Measurements from ENCODE around the gene GBP6. TPM values are rescaled to one million over a fixed set of nuclear protein-coding genes. Genes with fewer than 3 reads are reported as not detected.

The GBP6 gene
- polyA plus RNA-seq, 2 of the 4 experiments (the other 2 are of a cell fraction) = not detected

GRCh38 chr1:89350298-89350697 lies 13.6 kb upstream of the GBP6 start (continued):
- TF ChIP-seq ELK1 (IDR thresholded peaks at IDR 0.05; ENCODE audit: low read depth, low read length) (no peak), HOXB13 (CRISPR knock-in tag; IDR thresholded peaks at IDR 0.05; ENCODE audit: low read depth) (no peak)

- no peak overlapping the region for H3K27ac ChIP-seq
- DNase-seq (ENCODE audit: low read depth in 1 of 2, low spot score in 1 of 2) = no peak
- ATAC-seq = no peak
- no peaks in the 10 kb centered on the region for H3K9me3 ChIP-seq
- H3K4me3 ChIP-seq = no peak overlapping the region
- no peak for TF ChIP-seq ZNF302 (CRISPR knock-in tag; IDR thresholded peaks at IDR 0.05)
- no peak overlapping the region for H3K4me2 ChIP-seq
- ChIA-PET POLR2A (no interaction called here), CTCF (interaction anchor here (1.4 kb wide), 1 partner anchor 368 kb away, joined by 3 read pairs; no protein-coding TSS in a partner anchor)
- 0% methylated on average over 1 of the region's 1 CpG for WGBS (ENCODE audit: missing lambda C conversion rate)
- FAIRE-seq = no peak
- H3K4me1 ChIP-seq = no peaks in the 10 kb centered on the region
These were observed 12.1 kb upstream of the GBP6 start for GRCh38 chr1:89351597-89352311.

- H3K4me3 ChIP-seq = no peak overlapping the region
- H3K9me3 ChIP-seq = no peaks in the 10 kb centered on the region
- ChIA-PET CTCF (interaction anchor here (1.4 kb wide), 1 partner anchor 369 kb away, joined by 3 read pairs; no protein-coding TSS in a partner anchor), POLR2A (no interaction called here)
- TF ChIP-seq CHD2 (IDR thresholded peaks at IDR 0.05; ENCODE audit: low read length, partially characterized antibody) = no peak
- ATAC-seq = no peak
- FAIRE-seq = no peak
- no peak overlapping the region for H3K27ac ChIP-seq
- no peaks in the 10 kb centered on the region for H3K4me1 ChIP-seq
- WGBS (ENCODE audit: missing lambda C conversion rate) = 0% methylated on average over 2 of the region's 2 CpGs
- DNase-seq (ENCODE audit: low read depth in 1 of 2, low spot score in 1 of 2) = no peak
- no peak overlapping the region for H3K4me2 ChIP-seq
These were observed 11.4 kb upstream of the GBP6 start for GRCh38 chr1:89352421-89352820.

GRCh38 chr1:89354205-89354604 lies 9.7 kb upstream of the GBP6 start:
- H3K4me2 ChIP-seq = no peak overlapping the region
- no peak overlapping the region for H3K27ac ChIP-seq
- no peak for DNase-seq (ENCODE audit: low read depth in 1 of 2, low spot score in 1 of 2)
- no peak overlapping the region for H3K4me3 ChIP-seq
- H3K9me3 ChIP-seq = no peaks in the 10 kb centered on the region
- no peak for TF ChIP-seq EHF (CRISPR knock-in tag; IDR thresholded peaks at IDR 0.05)
- no peak for TF ChIP-seq KDM5A (IDR thresholded peaks at IDR 0.05)
- TF ChIP-seq RCOR1 (IDR thresholded peaks at IDR 0.05; ENCODE audit: low read depth, low read length) = no peak
- no peak for TF ChIP-seq SREBF2 (IDR thresholded peaks at IDR 0.05)
- no peak for TF ChIP-seq POLR2AphosphoS2 (conservative IDR thresholded peaks at IDR 0.05; ENCODE audit: low read length)
- no peak for TF ChIP-seq EHMT2 (IDR thresholded peaks at IDR 0.05; ENCODE audit: low read depth)
- FAIRE-seq = no peak
- POLR2A ChIA-PET = no interaction called here
- H3K4me1 ChIP-seq = no peaks in the 10 kb centered on the region
- CTCF ChIA-PET = no interaction called here
- no peak for ATAC-seq
- WGBS (ENCODE audit: missing lambda C conversion rate) = 2% methylated on average over 3 of the region's 3 CpGs

GRCh38 chr1:89355056-89355455 lies 8.8 kb upstream of the GBP6 start:
- Histone ChIP-seq H3K9me3 (no peaks in the 10 kb centered on the region), H3K27ac (no peak overlapping the region), H3K4me3 (no peak overlapping the region), H3K4me2 (no peak overlapping the region), H3K4me1 (no peaks in the 10 kb centered on the region)
- no peak for FAIRE-seq
- TF ChIP-seq ESRRA (IDR thresholded peaks at IDR 0.05; ENCODE audit: borderline replicate concordance, low read length) (no peak), KDM5A (IDR thresholded peaks at IDR 0.05) (no peak), FOXS1 (CRISPR knock-in tag; IDR thresholded peaks at IDR 0.05) (no peak), CEBPB (IDR thresholded peaks at IDR 0.05) (no peak), ELK1 (IDR thresholded peaks at IDR 0.05; ENCODE audit: low read depth, low read length) (no peak), NPAS2 (CRISPR knock-in tag; IDR thresholded peaks at IDR 0.05; ENCODE audit: borderline replicate concordance) (no peak), JUNB (IDR thresholded peaks at IDR 0.05) (no peak), ZC3H11A (IDR thresholded peaks at IDR 0.05) (no peak)
- POLR2A ChIA-PET = no interaction called here
- CTCF ChIA-PET = interaction anchor here (1.5 kb wide), 1 partner anchor 357 kb away, joined by 5 read pairs; no protein-coding TSS in a partner anchor
- no peak for DNase-seq (ENCODE audit: low read depth in 1 of 2, low spot score in 1 of 2)
- 0% methylated on average over 1 of the region's 1 CpG for WGBS (ENCODE audit: missing lambda C conversion rate)
- no peak for ATAC-seq
